HS-27A (cell line): ENCODE data around the gene CHSY1.

Source experiments
- DNase-seq: peaks from one replicate; pipeline ENCODE4 v3.0.0-alpha.2; 2012; ENCODE audit warnings: low read depth, missing footprints

The CHSY1 gene

GRCh38 chr15:101152914-101153313, 98.9 kb downstream of the CHSY1 start:
- DNase-seq: no peak

- no peak for DNase-seq
Observed at GRCh38 chr15:101151288-101151687, 100.6 kb downstream of the CHSY1 start.

- DNase-seq: no peak
Observed at GRCh38 chr15:101150723-101151040, 101.2 kb downstream of the CHSY1 start.

DNA sequence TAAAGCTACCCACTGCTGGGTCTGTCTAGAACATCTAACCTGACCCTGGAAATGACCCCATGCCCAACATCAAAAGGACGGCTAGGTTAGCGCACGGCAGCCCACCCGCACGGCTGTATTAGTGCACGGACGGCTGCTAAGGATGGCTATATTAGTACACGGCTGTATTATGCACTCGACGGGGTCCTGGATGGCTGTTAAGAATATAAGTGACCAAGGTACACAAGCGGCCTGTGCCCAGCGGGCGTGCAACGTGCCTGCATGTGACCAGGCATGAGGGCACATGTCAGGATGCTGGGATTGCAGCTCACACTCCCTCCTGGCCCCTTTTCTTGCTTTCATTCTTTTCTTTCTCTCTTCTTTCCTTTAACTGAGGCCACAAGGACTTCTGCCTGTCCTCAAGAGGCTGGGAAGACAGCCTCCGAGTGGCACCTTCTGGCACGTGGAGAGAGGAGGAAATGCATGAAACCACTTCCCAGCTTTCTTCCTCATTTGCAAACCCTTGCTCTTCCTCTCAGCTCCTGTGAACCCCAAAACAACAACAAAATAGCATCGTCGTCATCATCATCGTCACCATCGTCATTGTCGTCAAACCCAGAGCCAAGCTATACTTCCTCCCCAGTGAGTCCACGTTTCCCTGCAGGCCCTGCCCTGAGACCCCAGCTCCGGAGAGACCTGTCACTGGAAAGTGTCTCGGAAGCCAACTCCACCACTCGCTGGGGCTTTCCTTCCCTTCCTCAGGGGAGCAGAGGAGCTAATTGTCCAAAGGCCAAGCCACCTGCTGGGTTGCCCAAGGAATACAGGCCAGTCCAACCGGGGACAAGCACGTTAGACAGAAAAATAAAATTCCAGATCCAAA, 101.8 kb downstream of the CHSY1 start:
- DNase-seq: no peak

GRCh38 chr15:101148881-101149664, 102.8 kb downstream of the CHSY1 start:
- DNase-seq: no peak

DNA sequence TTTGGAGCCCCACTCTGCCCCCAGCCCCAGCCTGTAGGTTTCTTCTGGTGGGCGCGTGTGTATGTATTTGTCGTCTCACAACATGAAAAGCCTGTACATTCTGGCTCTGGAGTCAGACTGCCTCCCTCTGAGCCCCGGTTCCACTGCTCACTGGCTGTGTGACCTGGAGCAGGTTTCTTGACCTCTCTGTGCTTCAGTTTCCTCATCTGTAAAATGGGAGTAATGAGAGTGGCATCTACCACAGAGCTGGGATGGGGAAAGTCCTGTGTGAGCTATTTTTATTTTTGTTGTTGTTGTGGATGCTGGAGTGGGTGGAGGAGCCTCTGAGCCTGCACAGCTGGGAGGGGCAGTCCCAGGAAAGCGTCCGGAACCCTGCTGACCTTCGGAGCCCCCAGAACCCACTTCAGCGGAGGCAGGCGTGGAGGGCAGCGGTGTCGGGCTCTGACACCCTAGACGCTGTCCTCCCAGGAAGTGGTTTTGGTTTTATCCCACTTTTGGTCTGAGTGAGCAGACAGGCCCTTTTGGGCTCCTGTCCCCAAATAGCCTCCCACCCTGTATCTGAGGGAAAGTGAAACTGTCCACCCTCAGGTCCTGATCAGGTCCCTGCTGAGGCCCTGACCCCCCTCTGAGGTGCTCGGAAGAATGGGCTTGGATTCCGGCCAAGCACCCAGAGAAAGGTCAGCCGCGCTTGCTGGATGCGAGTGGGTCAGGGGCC, 103.5 kb downstream of the CHSY1 start:
- DNase-seq: no peak

GRCh38 chr15:101147181-101147580, 104.7 kb downstream of the CHSY1 start:
- DNase-seq: no peak

DNA sequence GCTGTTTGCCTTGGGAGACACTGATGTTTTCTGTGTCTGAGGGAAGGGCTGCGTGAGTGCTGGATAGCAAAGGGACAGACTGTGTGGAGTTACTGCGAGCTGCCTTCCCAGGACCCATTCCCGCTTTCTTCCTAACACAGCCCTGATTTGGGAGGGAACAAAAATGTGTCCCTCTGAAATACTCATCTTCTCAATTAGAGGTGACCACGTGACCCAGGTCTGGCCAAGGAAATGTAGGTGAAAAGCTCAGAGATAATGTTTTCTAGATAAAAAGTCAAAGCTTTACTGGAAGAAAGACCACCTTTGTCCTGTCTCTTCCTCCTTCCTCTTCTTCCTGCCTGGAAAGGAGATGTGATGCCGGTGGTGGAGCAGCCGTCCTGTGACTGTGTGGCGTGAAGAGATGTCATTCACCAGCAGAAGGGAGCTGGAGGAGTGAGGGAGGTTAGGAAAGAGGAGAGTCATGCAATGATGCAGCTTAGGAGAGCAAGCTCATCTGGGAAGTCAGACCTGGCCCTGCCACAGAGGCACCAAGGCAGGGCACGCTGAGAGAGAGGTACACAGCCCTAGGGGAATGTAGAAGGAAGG, 105.6 kb downstream of the CHSY1 start:
- no peak for DNase-seq

DNA sequence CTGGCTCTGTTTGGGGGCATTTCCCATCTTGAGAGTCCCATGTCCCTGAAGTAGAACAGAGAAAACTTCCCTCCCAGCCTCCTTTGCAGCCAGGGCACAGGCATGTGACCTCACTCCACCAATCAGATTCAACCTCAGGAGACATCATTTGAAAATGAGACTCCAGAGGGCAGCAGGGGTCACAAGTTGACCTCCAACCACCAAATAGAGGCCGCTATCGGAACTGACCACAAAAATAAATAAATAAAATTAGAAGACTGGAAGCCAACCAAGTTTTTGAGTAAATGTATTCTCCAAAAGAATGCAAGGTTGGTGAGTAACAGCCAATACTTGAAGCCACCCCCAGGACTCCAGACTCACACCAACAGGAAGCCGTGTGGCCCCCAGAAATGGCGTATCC, 106.5 kb downstream of the CHSY1 start:
- no peak for DNase-seq

DNA sequence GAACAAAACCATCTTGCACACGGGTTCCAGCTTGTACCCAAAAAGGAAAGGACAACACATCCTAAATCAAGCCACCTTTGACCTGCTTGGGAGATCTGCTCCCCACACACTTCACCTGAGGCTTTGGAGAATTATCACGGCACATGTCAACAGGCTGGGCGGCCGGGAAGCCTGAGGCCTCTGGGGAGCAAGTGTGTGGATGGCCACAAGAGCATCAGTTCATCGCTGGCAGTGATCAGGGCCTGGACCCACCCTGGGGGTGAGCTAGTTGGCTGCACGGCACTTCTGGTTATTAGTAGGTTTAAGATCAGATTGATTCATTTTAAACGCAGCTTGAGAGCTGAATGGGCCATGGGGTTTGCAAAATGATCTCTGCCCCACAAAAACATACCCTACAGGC, 108.5 kb downstream of the CHSY1 start:
- DNase-seq: no peak

DNA sequence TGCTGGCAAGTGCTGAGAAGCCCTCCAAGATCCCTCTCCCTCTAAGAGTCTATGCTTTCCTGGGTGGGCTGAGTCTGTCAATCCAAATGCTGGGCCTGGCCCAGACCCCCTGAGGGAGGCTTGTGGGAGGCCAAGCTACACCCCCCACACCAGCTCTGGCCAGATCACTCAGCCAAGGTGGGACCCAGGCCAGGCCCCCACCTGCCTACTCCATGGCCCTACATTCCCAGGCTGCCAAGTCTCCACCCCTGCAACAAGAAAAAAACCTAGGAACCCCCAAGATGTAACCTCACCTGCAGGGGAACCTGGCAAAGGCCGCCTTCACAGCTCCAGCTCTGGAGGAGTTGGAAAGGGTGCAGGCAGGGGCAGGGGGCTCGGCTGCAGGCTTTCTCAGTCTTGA, 109.1 kb downstream of the CHSY1 start:
- DNase-seq: no peak

DNA sequence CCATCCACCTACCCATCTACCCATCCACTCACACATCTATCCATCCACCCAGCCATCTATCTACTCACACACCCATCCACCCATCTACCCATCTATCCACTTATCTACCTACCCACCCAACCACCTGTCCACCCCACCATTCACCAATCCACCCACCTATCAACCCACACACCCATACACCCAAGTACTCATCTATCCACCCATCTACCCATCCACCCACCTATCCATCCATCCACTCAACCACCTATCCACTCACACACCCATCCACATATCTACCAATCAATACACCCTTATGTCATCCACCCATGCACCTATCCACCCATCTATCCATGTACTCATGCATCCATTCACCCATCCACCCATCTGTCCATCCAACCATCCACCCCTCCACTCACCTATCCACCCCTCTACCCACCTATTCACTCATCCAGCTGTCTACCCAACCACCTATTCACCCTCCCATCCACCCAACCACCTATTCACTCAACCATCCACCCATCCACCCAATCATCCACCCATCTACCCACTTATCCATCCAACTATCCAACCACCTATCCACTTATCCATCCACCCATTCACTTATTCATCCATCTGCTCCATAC, 109.8 kb downstream of the CHSY1 start:
- DNase-seq: no peak

GRCh38 chr15:101140697-101141065, 111.2 kb downstream of the CHSY1 start:
- DNase-seq: no peak

GRCh38 chr15:101139986-101140696, 111.7 kb downstream of the CHSY1 start:
- DNase-seq: no peak

DNA sequence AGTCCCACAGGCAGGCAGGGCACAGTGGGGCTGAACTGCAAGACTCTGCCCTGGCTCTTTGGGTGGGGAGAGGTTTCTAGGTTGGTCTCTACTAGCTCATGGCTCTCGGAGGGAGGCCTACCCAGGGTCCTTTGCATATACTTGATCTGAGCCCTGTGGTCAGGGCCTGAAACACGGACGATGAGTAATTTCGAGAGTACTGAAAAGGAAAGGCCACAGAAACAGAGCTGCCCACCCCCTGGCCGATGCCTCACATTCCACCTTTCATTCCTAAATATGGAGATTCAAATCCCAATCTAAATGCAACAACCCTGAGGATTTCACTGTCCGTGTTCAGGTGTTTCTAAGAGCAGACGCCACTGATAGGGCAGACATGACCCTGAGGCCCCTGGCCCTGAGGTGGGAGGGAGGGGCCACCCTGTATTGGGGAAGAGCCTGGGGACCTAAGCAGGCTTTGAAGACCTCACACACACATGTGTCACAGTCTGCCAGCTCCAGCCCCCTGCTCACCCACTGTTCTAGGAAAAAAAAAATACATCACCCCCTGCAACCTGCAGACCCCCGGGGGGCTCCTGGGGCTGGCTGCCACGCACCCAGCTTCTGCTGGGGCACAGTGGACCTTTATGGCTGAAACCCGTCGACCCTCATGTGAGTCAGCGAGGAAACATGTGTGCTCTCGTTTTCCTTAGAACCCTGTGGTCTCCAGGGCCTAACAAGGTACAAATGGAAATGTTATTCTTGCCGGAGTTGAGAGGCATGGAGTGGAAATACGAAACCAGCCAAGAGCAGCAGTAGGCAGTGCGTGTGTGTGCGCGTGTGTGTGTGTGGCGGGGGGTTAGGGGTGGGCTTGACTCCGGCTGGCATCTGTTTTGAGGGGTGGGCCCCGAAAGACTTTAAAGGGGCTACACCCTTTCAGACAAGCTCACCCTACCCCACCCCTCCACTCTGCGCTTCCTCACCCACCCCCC, 112.7 kb downstream of the CHSY1 start:
- no peak for DNase-seq

- no peak for DNase-seq
Observed at GRCh38 chr15:101138086-101138660, 113.7 kb downstream of the CHSY1 start.

GRCh38 chr15:101137312-101137940, 114.4 kb downstream of the CHSY1 start:
- no peak for DNase-seq

GRCh38 chr15:101136381-101137268, 115.2 kb downstream of the CHSY1 start:
- no peak for DNase-seq
